ENCODE data around the gene SRGAP3.

GRCh38 chr3:9298236-9298635 is 48.8 kb upstream of the SRGAP3 start:
- no peak for TF ChIP-seq CTCF (conservative IDR thresholded peaks at IDR 0.05; ENCODE audit: low read depth, low read length)
- TF ChIP-seq EZH2 (IDR thresholded peaks at IDR 0.05; ENCODE audit: borderline replicate concordance, low read depth, low read length, poor library complexity, severe bottlenecking), result no peak

All from A673 (cell line).